ENCODE results near the gene IL22RA2.

The IL22RA2 gene

GRCh38 chr6:137149035-137149393 lies 24.4 kb downstream of the IL22RA2 start:
- Histone ChIP-seq H3K9me3 (no peaks in the 10 kb centered on the region), H3K36me3 (no peaks in the 10 kb centered on the region), H3K4me1 (no peaks in the 10 kb centered on the region), H3K4me3 (ENCODE audit: low read depth, low read length) (no peak overlapping the region), H3K27me3 (no peaks in the 10 kb centered on the region)
- no peak for DNase-seq
- TF ChIP-seq, protein P1, sequence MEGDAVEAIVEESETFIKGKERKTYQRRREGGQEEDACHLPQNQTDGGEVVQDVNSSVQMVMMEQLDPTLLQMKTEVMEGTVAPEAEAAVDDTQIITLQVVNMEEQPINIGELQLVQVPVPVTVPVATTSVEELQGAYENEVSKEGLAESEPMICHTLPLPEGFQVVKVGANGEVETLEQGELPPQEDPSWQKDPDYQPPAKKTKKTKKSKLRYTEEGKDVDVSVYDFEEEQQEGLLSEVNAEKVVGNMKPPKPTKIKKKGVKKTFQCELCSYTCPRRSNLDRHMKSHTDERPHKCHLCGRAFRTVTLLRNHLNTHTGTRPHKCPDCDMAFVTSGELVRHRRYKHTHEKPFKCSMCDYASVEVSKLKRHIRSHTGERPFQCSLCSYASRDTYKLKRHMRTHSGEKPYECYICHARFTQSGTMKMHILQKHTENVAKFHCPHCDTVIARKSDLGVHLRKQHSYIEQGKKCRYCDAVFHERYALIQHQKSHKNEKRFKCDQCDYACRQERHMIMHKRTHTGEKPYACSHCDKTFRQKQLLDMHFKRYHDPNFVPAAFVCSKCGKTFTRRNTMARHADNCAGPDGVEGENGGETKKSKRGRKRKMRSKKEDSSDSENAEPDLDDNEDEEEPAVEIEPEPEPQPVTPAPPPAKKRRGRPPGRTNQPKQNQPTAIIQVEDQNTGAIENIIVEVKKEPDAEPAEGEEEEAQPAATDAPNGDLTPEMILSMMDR (IDR thresholded peaks at IDR 0.05; ENCODE audit: low read depth, low read length), result no peak

DNA sequence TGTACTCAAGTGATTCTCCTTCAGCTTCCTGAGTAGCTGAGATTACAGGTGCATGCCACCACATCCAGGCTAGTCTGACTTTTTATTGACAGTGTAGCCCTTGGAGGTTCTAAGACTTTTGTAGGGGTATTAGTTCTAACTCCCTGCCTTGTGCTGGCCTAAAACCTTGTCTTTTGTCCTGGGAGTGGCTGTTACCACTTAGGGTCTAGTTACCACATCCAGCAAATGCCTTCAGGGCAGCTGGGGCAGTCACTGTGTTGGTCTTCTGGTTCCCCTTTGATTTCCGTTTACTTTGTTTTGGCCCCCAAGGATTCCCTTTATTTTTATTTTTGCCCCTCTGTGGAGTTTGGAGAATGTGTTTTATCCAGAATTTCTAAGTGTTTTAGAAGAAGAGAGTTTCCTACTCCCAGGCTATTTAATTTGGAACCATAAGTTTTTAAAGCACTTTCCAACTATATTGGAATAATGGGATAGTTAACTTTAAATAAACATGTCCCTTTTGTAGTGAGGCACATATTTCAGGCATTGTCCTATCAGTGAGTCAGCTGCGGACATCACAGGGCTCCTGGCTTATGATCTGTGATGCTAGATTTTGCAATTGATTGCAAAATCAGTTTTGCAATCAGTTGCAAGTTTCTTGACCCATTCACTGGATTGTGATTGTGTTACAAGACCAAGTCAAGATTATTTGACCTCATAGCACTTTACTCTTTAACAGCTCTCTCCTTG lies 25.0 kb downstream of the IL22RA2 start:
- Histone ChIP-seq H3K36me3 (no peaks in the 10 kb centered on the region), H3K4me1 (no peaks in the 10 kb centered on the region), H3K4me3 (ENCODE audit: low read depth, low read length) (no peak overlapping the region), H3K9me3 (no peaks in the 10 kb centered on the region), H3K27me3 (no peaks in the 10 kb centered on the region)
- no peak for DNase-seq
- TF ChIP-seq, protein P1 (IDR thresholded peaks at IDR 0.05; ENCODE audit: low read depth, low read length), result no peak

- H3K27me3 ChIP-seq, result no peaks in the 10 kb centered on the region
- H3K4me3 ChIP-seq (ENCODE audit: low read depth, low read length), result no peak overlapping the region
- H3K4me1 ChIP-seq, result no peaks in the 10 kb centered on the region
- no peak for DNase-seq
- H3K36me3 ChIP-seq, result no peaks in the 10 kb centered on the region
- H3K9me3 ChIP-seq, result no peaks in the 10 kb centered on the region
- TF ChIP-seq, protein P1 (IDR thresholded peaks at IDR 0.05; ENCODE audit: low read depth, low read length), result no peak
Measured at GRCh38 chr6:137147195-137147594, 26.2 kb downstream of the IL22RA2 start.

DNA sequence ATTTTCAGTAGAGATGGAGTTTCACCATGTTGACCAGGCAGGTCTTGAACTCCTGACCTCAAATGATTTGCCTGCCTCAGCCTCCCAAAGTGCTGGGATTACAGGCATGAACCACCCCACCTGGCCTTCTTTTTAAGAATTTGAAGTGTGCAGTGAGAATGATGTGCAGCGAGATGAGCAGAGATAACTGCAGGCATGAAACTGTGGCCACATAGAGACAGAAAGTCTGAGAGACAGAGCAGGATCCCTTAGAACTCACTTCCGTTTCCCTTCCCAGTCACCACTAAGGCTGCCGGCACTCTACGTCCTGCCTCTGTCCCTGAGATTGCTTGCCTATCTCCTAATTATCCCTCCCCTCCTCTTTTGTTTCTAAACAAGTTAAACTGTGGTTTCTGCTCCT lies 27.2 kb downstream of the IL22RA2 start:
- Histone ChIP-seq H3K36me3 (no peaks in the 10 kb centered on the region), H3K4me1 (no peaks in the 10 kb centered on the region), H3K4me3 (ENCODE audit: low read depth, low read length) (no peak overlapping the region), H3K27me3 (no peaks in the 10 kb centered on the region), H3K9me3 (no peaks in the 10 kb centered on the region)
- DNase-seq, result no peak
- TF ChIP-seq, protein P1 (IDR thresholded peaks at IDR 0.05; ENCODE audit: low read depth, low read length), result no peak

DNA sequence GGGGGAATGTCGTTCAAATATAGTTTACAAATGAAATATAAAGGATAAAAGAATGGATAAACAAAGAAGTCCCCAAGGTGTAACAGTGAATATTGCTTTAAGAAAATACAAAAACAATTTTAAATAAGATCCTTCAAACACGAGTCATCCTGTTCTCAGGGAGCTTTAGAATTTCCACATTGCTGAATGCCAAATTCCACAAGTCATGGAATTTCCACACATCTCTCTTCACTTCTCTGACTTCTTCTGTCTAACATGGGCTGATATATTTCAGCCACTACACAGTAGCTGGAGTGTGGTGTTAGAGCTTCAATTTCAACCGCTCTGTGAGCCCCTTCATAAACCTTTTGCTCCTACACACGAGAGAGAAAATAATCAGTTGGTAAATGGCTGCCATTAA lies 28.0 kb downstream of the IL22RA2 start:
- H3K9me3 ChIP-seq, result no peaks in the 10 kb centered on the region
- no peaks in the 10 kb centered on the region for H3K4me1 ChIP-seq
- TF ChIP-seq, protein P1 (IDR thresholded peaks at IDR 0.05; ENCODE audit: low read depth, low read length), result no peak
- H3K27me3 ChIP-seq, result no peaks in the 10 kb centered on the region
- DNase-seq, result no peak
- H3K36me3 ChIP-seq, result no peaks in the 10 kb centered on the region
- no peak overlapping the region for H3K4me3 ChIP-seq (ENCODE audit: low read depth, low read length)

- H3K27me3 ChIP-seq, result no peaks in the 10 kb centered on the region
- no peak for DNase-seq
- no peaks in the 10 kb centered on the region for H3K36me3 ChIP-seq
Measured at GRCh38 chr6:137136065-137136464, 37.4 kb downstream of the IL22RA2 start.

More at GRCh38 chr6:137136065-137136464, 37.4 kb downstream of the IL22RA2 start:
- no peak overlapping the region for H3K4me3 ChIP-seq (ENCODE audit: low read depth, low read length)
- H3K9me3 ChIP-seq, result no peaks in the 10 kb centered on the region; the same call in 1 of the 2 replicates
- H3K4me1 ChIP-seq, result no peaks in the 10 kb centered on the region
- TF ChIP-seq, protein P1 (IDR thresholded peaks at IDR 0.05; ENCODE audit: low read depth, low read length), result peak; percentile 11; the same call in 1 of the 2 replicates

Measured in BE2C (cell line).